Esophagus mucosa (tissue), 1 donor: ENCODE measurements around the gene MED14. TPM values are rescaled to one million over a fixed set of nuclear protein-coding genes. Genes with fewer than 3 reads are reported as not detected.
"Not testable (repeated sequence)": the region's sequence is repeated elsewhere in the genome, so short reads cannot be mapped to it uniquely, and the experiment has no call there.

Experiments used
- ATAC-seq: fragments of 200-7000 bp; cut with Tn5 transposase; one replicate; pipeline ENCODE4 v1.9.1; 2020
- total RNA-seq: library from RNA; stranded (reverse); gene quantifications from one replicate; pipeline ENCODE4 v1.2.4, GENCODE V29; 2023
- donor health status: DM: yes; HTN: yes; CAD: no.

MED14 gene
- 39.6 TPM for total RNA-seq

DNA sequence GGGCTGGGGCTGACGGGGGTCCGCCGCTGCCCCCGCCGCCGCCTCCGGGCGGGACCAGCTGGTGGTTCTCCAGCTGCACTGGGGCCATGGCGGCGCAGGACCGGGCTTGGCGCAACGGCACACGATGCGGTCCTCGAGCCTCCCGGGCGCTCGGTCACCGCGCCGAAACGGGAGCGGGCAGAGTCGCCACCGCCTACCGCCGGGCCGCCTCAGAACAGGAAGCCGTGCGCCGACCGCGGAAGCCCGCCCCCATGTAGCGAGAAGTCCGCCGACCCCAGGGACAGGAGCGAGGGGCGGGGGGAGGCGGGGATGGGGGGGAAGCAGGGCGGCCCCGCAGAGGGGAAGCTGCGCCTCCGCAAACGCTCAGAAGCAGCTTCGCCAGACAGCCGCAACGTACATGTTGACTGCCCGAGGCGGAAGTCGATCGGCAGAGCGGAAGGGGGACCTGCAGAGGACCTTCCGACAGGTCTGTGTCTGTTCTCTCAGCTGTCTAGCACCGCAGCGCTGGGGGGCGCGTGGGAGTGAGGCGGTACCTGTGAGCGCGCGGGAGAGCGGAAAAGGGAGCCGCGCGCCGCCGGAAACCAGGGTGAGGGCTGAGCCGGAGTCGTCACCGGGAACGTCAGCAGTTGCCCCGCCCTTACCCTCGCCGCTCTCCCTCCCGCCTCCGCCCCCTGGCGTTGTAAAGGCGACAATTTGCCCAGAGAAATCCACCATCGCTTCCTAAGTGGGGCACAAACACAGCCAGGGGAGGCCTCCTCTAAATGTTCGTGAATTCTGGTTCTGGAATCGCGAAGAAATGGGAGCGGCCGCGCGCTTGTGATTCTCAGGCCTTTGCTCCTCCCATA is at the start of gene MED14:
Gene MED14 (minus strand): TSS at position 218 of the 845 bp plus-strand sequence. CDS start 130 bp downstream, at position 88.
- peak; percentile 97 for ATAC-seq

- ATAC-seq: peak; percentile 33
Observed at GRCh38 chrX:40784516-40785151, 49.3 kb upstream of the MED14 start.

- ATAC-seq: peak; percentile 74
Observed at GRCh38 chrX:40782644-40783259, 47.4 kb upstream of the MED14 start.

GRCh38 chrX:40780951-40781350 is 45.6 kb upstream of the MED14 start:
- ATAC-seq: no peak

- ATAC-seq: no peak
Observed at GRCh38 chrX:40780082-40780481, 44.7 kb upstream of the MED14 start.

GRCh38 chrX:40778861-40779575 is 43.7 kb upstream of the MED14 start:
- ATAC-seq: peak; percentile 75

DNA sequence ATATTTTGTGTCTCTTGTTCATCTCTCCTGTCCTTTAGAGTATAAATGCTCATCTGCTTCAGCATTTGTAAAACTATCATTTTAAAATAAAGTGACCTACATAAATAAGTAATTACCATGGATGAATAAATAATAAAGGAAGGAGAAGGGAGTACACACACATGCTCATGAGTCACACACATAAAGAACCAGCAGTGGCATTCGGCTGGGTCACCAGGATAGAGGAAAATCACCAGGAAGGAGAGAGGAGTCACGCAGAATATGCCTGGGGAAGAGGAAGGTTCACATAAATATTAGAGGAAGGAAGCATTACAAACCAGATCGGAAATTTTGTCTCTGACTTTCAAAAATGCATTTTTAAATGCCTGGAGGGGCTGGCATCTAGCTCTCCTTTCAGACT is 38.5 kb upstream of the MED14 start:
- peak; percentile 69 for ATAC-seq

DNA sequence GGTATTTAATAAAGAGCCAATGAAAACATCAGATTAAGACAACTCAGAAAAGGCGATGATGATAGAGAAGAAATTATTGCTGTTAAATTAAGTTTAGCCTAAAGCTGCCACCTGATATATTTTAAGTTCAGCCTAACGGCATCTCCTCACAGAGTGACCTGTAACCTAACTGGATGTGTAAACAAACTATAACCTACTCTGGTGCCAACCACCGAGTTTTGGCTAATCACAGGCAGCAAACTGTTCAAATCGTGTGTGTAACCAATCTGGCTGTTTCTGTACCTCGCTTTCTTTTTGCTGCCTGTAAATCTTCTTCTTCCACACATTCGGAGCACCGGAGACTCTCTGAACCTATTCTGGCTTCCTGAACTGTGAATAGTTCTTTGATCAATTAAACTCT is 37.8 kb upstream of the MED14 start:
- ATAC-seq: no peak

DNA sequence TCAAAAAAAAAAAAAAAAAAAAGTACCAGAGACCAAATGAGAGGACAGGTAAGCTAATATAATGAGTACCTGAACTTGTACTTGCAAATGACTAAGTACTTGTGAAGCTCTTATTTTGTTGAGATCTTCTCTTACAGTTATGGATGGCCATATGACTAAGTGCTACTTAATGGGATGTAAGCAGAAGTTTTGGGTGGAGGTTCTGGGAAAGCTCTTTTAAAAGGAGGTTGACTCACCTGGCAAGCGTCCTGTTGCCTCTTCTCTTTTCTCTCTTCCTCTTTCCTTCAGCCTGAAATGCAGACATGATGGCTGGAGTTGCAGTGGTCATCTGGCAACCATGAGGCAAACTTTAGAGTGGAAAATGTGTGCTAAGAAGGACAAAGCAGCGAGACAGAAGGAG is 36.9 kb upstream of the MED14 start:
- peak; percentile 94 for ATAC-seq

- ATAC-seq: no peak
Observed at GRCh38 chrX:40761762-40762161, 26.4 kb upstream of the MED14 start.

DNA sequence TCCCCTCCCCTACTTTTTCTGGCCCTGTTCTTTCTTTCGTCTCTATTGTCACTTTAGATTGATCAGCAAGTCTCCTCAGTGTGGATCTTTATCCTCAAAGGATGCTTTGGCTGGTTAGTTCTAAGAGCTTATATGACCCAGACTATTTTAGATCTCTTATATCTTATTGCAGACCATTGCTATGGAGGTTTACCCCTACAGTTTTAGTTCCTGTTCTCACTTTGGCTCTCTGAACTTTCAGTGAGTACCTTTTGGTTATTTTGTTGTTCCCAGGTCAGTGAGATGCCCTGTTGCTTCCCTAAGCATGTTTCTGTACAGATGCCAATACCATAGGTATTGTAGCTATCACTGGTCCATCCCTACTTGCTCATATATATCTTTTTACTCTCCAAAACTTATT is 24.0 kb upstream of the MED14 start:
- no peak for ATAC-seq

DNA sequence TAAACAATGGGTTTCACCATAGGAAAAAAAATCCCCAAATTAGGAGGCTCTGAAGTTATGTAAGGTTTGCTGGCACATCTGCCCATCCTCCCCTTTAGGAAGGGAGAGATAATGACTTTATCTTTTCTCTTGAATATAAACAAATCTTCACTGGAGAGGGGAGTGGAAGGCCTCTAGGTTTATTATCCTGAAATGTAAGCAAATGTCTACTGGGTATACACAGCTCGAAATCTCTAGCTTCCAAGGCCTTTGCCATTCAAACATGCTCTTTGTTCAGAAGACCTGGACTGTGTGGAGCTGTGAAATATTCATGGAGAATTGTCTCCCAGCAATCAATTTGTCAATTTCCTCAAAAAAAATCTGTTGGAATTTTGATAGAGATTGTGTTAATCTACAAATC is 21.7 kb upstream of the MED14 start:
- no peak for ATAC-seq

- ATAC-seq: peak; percentile 31
Observed at GRCh38 chrX:40755291-40756249, 20.2 kb upstream of the MED14 start.

- ATAC-seq: no peak
Observed at GRCh38 chrX:40749681-40750494, 14.5 kb upstream of the MED14 start.

GRCh38 chrX:40748977-40749376 is 13.6 kb upstream of the MED14 start:
- no peak for ATAC-seq

- no peak for ATAC-seq
Observed at GRCh38 chrX:40746521-40746920, 11.2 kb upstream of the MED14 start.

- ATAC-seq: no peak
Observed at GRCh38 chrX:40736170-40736505, 796 bp upstream of the MED14 start.

- ATAC-seq: no peak
Observed at GRCh38 chrX:40734971-40735324, 394 bp downstream of the MED14 start.

DNA sequence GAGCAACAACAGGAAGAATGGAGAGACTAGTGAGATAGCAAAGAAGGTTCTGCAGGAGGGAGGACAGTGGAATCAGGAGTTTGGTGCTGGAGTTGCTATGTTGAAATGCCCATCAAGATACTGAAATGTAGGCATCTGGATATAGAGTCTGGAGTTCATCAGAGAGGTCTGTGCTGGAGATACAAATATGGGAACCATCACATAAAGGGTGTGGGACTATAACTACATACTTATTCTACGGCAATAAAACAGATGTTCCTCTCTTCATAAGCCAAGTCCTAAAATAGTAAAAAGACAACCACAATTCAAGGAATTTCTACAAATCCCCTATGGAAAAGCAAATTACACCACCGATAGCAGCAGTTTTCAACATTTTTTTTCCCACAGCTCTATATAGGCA is 1.6 kb downstream of the MED14 start:
- no peak for ATAC-seq

GRCh38 chrX:40732499-40732898 is 2.8 kb downstream of the MED14 start:
- not testable (repeated sequence) for ATAC-seq
